ENCODE results near the gene UFSP2.

- TF ChIP-seq TARDBP (IDR thresholded peaks at IDR 0.05) (no peak), SP1 (IDR thresholded peaks at IDR 0.05) (no peak), ZNF384 (IDR thresholded peaks at IDR 0.05) (no peak), HDGF (IDR thresholded peaks at IDR 0.05; ENCODE audit: borderline replicate concordance) (no peak), CTBP1 (IDR thresholded peaks at IDR 0.05; ENCODE audit: borderline replicate concordance) (no peak), LEF1 (IDR thresholded peaks at IDR 0.05; ENCODE audit: borderline replicate concordance) (no peak), FOXK2 (IDR thresholded peaks at IDR 0.05) (no peak), NFRKB (IDR thresholded peaks at IDR 0.05) (no peak), L3MBTL2 (conservative IDR thresholded peaks at IDR 0.05) (no peak), ELF4 (IDR thresholded peaks at IDR 0.05) (no peak), BHLHE40 (IDR thresholded peaks at IDR 0.05; ENCODE audit: borderline replicate concordance) (no peak), FOXM1 (IDR thresholded peaks at IDR 0.05; ENCODE audit: borderline replicate concordance) (no peak), FOXA1 (IDR thresholded peaks at IDR 0.05) (no peak), SUZ12 (IDR thresholded peaks at IDR 0.05) (no peak)
These were observed 74.1 kb downstream of the UFSP2 start for GRCh38 chr4:185351691-185352090.
